Liver (tissue), 9 donors: ENCODE results near the gene CTNNA2. TPM values are rescaled to one million over a fixed set of nuclear protein-coding genes. Genes with fewer than 3 reads are reported as not detected.

ENCODE experiments used
- DNase-seq: peaks from one replicate; pipeline ENCODE4 v3.0.0-alpha.2; 2017; ENCODE audit warnings: low spot score
- H3K27ac ChIP-seq, 2 donors: one replicate each; pipeline ENCODE4 v1.7.0; 2013; ENCODE audit warnings: inconsistent platforms in 2 of 2, low read length in 2 of 2, control low read depth in 1 of 2, low read depth in 1 of 2, mild to moderate bottlenecking in 1 of 2
- H3K27me3 ChIP-seq, 4 donors: one replicate each; pipeline versions ENCODE4 v1.6.1 to v1.7.0; 2013; ENCODE audit warnings: low read length in 3 of 4, inconsistent platforms in 1 of 4, mild to moderate bottlenecking in 1 of 4, moderate library complexity in 1 of 4; ENCODE audit not compliant: control insufficient read depth in 4 of 4, insufficient read depth in 4 of 4
- H3K36me3 ChIP-seq, 4 donors: one replicate each; pipeline versions ENCODE4 v1.6.1 to v1.7.0; 2013; ENCODE audit warnings: low read length in 3 of 4, mild to moderate bottlenecking in 3 of 4, low read depth in 1 of 4, moderate library complexity in 1 of 4; ENCODE audit not compliant: control insufficient read depth in 4 of 4, insufficient read depth in 3 of 4
- H3K4me1 ChIP-seq, 4 donors: one replicate each; pipeline versions ENCODE4 v1.6.1 to v1.7.0; 2013; ENCODE audit warnings: low read length in 3 of 4, mild to moderate bottlenecking in 3 of 4, moderate library complexity in 1 of 4; ENCODE audit not compliant: control insufficient read depth in 4 of 4, insufficient read depth in 4 of 4
- H3K4me3 ChIP-seq, 3 donors: one replicate each; pipeline versions ENCODE4 v1.6.1 to v1.7.0; 2013; ENCODE audit warnings: low read length in 3 of 3, control low read depth in 1 of 3, low read depth in 1 of 3, mild to moderate bottlenecking in 1 of 3
- H3K9ac ChIP-seq, 2 donors: one replicate each; pipeline ENCODE4 v1.7.0; 2013; ENCODE audit warnings: low read length in 2 of 2, mild to moderate bottlenecking in 2 of 2, moderate library complexity in 2 of 2, control low read depth in 1 of 2, low read depth in 1 of 2
- H3K9me3 ChIP-seq, 4 donors: one replicate each; pipeline versions ENCODE4 v1.6.1 to v1.7.0; 2013; ENCODE audit warnings: low read length in 3 of 4; ENCODE audit not compliant: control insufficient read depth in 4 of 4
- ATF3 ChIP-seq: IDR thresholded peaks from 2 replicates; pipeline ENCODE4 v1.6.1; 2016; ENCODE audit warnings: antibody characterized with exemption
- CTCF ChIP-seq: fragments of 150-350 bp; IDR thresholded peaks from 2 replicates; pipeline ENCODE4 v1.5.1; 2017; ENCODE audit warnings: improper control_type of control experiment, low read depth, low read length; ENCODE audit not compliant: missing input control
- EGR1 ChIP-seq, 2 donors: IDR thresholded peaks; 2 replicates each; pipeline ENCODE4 v1.6.1; 2016 to 2018; ENCODE audit warnings: antibody characterized with exemption in 2 of 2, low read depth in 2 of 2
- FOXA2 ChIP-seq: IDR thresholded peaks from 2 replicates; pipeline ENCODE4 v1.6.1; 2016; ENCODE audit warnings: antibody characterized with exemption
- GABPA ChIP-seq, 2 donors: IDR thresholded peaks in 1 of 2; conservative IDR thresholded peaks in 1 of 2; 2 replicates each; pipeline ENCODE4 v1.6.1; 2016; ENCODE audit warnings: antibody characterized with exemption in 2 of 2, mild to moderate bottlenecking in 1 of 2, moderate library complexity in 1 of 2
- HNF4A ChIP-seq, 2 donors: conservative IDR thresholded peaks; 2 replicates each; pipeline ENCODE4 v1.6.1; 2016; ENCODE audit warnings: antibody characterized with exemption in 2 of 2, mild to moderate bottlenecking in 2 of 2
- JUND ChIP-seq, 2 donors: IDR thresholded peaks; 2 replicates each; pipeline ENCODE4 v1.6.1; 2016; ENCODE audit warnings: antibody characterized with exemption in 2 of 2
- MAX ChIP-seq: IDR thresholded peaks from 2 replicates; pipeline ENCODE4 v1.6.1; 2016; ENCODE audit warnings: antibody characterized with exemption
- NR2F2 ChIP-seq: IDR thresholded peaks from 2 replicates; pipeline ENCODE4 v1.6.1; 2016; ENCODE audit warnings: antibody characterized with exemption
- RAD21 ChIP-seq, 2 donors: IDR thresholded peaks; 2 replicates each; pipeline ENCODE4 v1.6.1; 2016; ENCODE audit warnings: antibody characterized with exemption in 2 of 2, mild to moderate bottlenecking in 2 of 2
- REST ChIP-seq: IDR thresholded peaks from 2 replicates; pipeline ENCODE4 v1.6.1; 2016; ENCODE audit warnings: antibody characterized with exemption, mild to moderate bottlenecking
- RXRA ChIP-seq, 2 donors: IDR thresholded peaks; 2 replicates each; pipeline ENCODE4 v1.6.1; 2017 to 2018; ENCODE audit warnings: antibody characterized with exemption in 2 of 2, mild to moderate bottlenecking in 1 of 2
- SP1 ChIP-seq: IDR thresholded peaks from 2 replicates; pipeline ENCODE4 v1.6.1; 2018; ENCODE audit warnings: antibody characterized with exemption, mild to moderate bottlenecking
- YY1 ChIP-seq: IDR thresholded peaks from 2 replicates; pipeline ENCODE4 v1.6.1; 2016; ENCODE audit warnings: antibody characterized with exemption, mild to moderate bottlenecking
- ZBTB33 ChIP-seq: IDR thresholded peaks from 2 replicates; pipeline ENCODE4 v1.6.1; 2016; ENCODE audit warnings: antibody characterized with exemption
- WGBS: extraction: QIAGEN DNeasy Blood & Tissue Kit; methylation state at CpG from one replicate; pipeline ENCODE4 v1.1.7; 2013; 5-methylcytosine and 5-hydroxymethylcytosine counted together
- polyA plus RNA-seq, 2 donors: library from polyadenylated mRNA; stranded (reverse) in 1 of 2; unstranded in 1 of 2; fragments of 200-250 nt in 1 of 2; fragments of >200 nt in 1 of 2; fragmentation: Nextera tagmentation in 1 of 2; extraction: Ambion mirVana in 1 of 2; gene quantifications; one replicate each; pipeline versions ENCODE4 v1.2.1 to v1.2.3, GENCODE V29; 2013 to 2015
- total RNA-seq, 2 donors: library from RNA; depleted of rRNA; stranded (reverse); fragments of >200 nt; gene quantifications; one replicate each; pipeline ENCODE4 v1.2.3, GENCODE V29; 2014
- donor health status: healthy.
- donor health status: healthy.
- donor health status: healthy.
- donor health status: healthy.
- donor health status: healthy.

The CTNNA2 gene
- total and polyA plus RNA-seq, 4 donors = 0.05 TPM; not detected in 3

GRCh38 chr2:79960519-79960918 is 447.7 kb downstream of the CTNNA2 start:
- WGBS = 52% methylated on average over 4 of the region's 4 CpGs
- H3K36me3 ChIP-seq = no peaks in the 10 kb centered on the region
- no peak overlapping the region for H3K4me3 ChIP-seq
- no peak for TF ChIP-seq REST
- no peak for TF ChIP-seq NR2F2
- no peak for TF ChIP-seq SP1
- no peak for TF ChIP-seq ZBTB33
- no peak for TF ChIP-seq ATF3
- TF ChIP-seq YY1 = no peak
- TF ChIP-seq RXRA (IDR thresholded peaks at IDR 0.05) = no peak
- TF ChIP-seq EGR1 (IDR thresholded peaks at IDR 0.05; ENCODE audit: low read depth in 2 of 2) = no peak
- no peak for TF ChIP-seq HNF4A (conservative IDR thresholded peaks at IDR 0.05)
- no peak overlapping the region for H3K9ac ChIP-seq
- H3K27ac ChIP-seq = no peak overlapping the region
- H3K4me1 ChIP-seq = no peaks in the 10 kb centered on the region
- no peak for DNase-seq
- H3K9me3 ChIP-seq = peaks cover 0 to 2% (median 0%) of the 10 kb centered on the region in 4 donors
- H3K27me3 ChIP-seq = peaks cover 0 to 5% (median 0%) of the 10 kb centered on the region in 4 donors

GRCh38 chr2:79964966-79965365 is 452.1 kb downstream of the CTNNA2 start:
- no peak for TF ChIP-seq FOXA2
- no peaks in the 10 kb centered on the region for H3K9me3 ChIP-seq
- no peak overlapping the region for H3K9ac ChIP-seq
- DNase-seq = no peak
- no peaks in the 10 kb centered on the region for H3K4me1 ChIP-seq
- no peaks in the 10 kb centered on the region for H3K27me3 ChIP-seq
- H3K36me3 ChIP-seq = no peaks in the 10 kb centered on the region
- WGBS = 72% methylated on average over 5 of the region's 5 CpGs
- H3K27ac ChIP-seq = no peak overlapping the region
- no peak overlapping the region for H3K4me3 ChIP-seq

- no peaks in the 10 kb centered on the region for H3K9me3 ChIP-seq
- DNase-seq = no peak
- WGBS = 81% methylated on average over 5 of the region's 5 CpGs
Measured at GRCh38 chr2:79966369-79966768, 453.5 kb downstream of the CTNNA2 start.

More at GRCh38 chr2:79966369-79966768, 453.5 kb downstream of the CTNNA2 start:
- Histone ChIP-seq H3K4me3 (no peak overlapping the region), H3K4me1 (no peaks in the 10 kb centered on the region), H3K36me3 (no peaks in the 10 kb centered on the region), H3K27me3 (no peaks in the 10 kb centered on the region), H3K27ac (no peak overlapping the region), H3K9ac (no peak overlapping the region)
- TF ChIP-seq SP1 (no peak), MAX (no peak), CTCF (no peak), NR2F2 (no peak), FOXA2 (no peak), HNF4A (conservative IDR thresholded peaks at IDR 0.05) (no peak), ATF3 (no peak), JUND (IDR thresholded peaks at IDR 0.05) (no peak), GABPA (IDR thresholded peaks at IDR 0.05 in 1 of 2, conservative IDR thresholded peaks at IDR 0.05 in 1 of 2) (no peak), RAD21 (IDR thresholded peaks at IDR 0.05) (no peak), YY1 (no peak)
